ENCODE data around the gene TPSB2.

DNA sequence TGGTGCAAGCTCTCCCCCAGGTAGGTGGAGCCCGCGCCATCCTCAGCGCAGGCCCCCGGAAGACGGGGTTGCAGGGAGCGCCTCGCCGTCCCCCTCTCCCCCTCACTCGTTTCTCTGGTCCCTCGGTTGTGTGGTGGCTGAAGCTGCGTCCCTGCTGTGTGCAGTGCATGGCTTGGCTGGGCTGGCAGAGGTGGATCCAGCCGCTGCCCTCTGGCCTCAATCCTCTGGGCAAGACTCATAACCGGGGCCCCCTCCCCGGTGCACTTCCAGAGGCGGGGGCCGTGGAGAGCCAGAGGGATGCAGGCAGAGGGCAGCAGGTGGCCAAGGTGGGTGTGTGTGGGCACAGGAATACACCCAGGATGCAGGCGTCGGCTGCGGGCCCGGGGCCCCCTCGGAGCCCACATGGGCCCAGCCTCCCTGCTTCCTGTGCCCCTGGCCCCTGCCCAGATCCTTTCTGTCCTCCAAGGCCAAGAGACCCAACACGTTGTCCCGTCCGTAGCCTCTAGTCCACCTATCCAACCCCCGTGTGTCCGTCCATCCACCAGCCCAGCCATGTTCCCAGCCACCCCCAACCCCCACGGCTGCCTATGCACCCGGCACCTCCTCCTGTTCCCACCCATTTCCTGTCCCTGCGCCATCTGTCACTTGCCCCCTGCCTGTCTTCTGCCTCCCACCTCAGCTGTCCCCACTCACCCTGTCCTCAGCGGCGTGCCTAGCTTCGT, 14.2 kb downstream of the TPSB2 start:
- TF ChIP-seq CTCF (tag by site-specific recombination; IDR thresholded peaks at IDR 0.05): no peak
- no peak for TF ChIP-seq ZNF24 (tag by site-specific recombination; IDR thresholded peaks at IDR 0.05)
- TF ChIP-seq ZNF350 (tag by site-specific recombination; IDR thresholded peaks at IDR 0.05): no peak
- TF ChIP-seq ZNF274 (IDR thresholded peaks at IDR 0.05; ENCODE audit: low read length): no peak
- TF ChIP-seq ZNF274 (tag by site-specific recombination; IDR thresholded peaks at IDR 0.05; ENCODE audit: borderline replicate concordance): no peak
- no peak for TF ChIP-seq ZSCAN30 (tag by site-specific recombination; IDR thresholded peaks at IDR 0.05)
- TF ChIP-seq REPIN1 (tag by site-specific recombination; IDR thresholded peaks at IDR 0.05; ENCODE audit: low read depth): no peak
- TF ChIP-seq ZNF830 (tag by site-specific recombination; IDR thresholded peaks at IDR 0.05; ENCODE audit: low read depth): no peak
- no peak for TF ChIP-seq ZBTB7A (tag by site-specific recombination; IDR thresholded peaks at IDR 0.05; ENCODE audit: low read depth)
- TF ChIP-seq ZNF280C (tag by site-specific recombination; IDR thresholded peaks at IDR 0.05): no peak
- no peak for TF ChIP-seq ZNF76 (tag by site-specific recombination; IDR thresholded peaks at IDR 0.05; ENCODE audit: borderline replicate concordance, low read depth)
- TF ChIP-seq ZBTB48 (tag by site-specific recombination; IDR thresholded peaks at IDR 0.05): no peak
- no peak for TF ChIP-seq ZNF768 (tag by site-specific recombination; IDR thresholded peaks at IDR 0.05)
- TF ChIP-seq REST (tag by site-specific recombination; IDR thresholded peaks at IDR 0.05): no peak
